ENCODE data around the gene LCN15. TPM values are rescaled to one million over a fixed set of nuclear protein-coding genes. Genes with fewer than 3 reads are reported as not detected.

LCN15 gene
- total and polyA plus RNA-seq, 2 of the 13 experiments (the other 11 are each of a cell fraction or from before 2014, with no cell fraction given): 1.3 to 53.7 TPM

DNA sequence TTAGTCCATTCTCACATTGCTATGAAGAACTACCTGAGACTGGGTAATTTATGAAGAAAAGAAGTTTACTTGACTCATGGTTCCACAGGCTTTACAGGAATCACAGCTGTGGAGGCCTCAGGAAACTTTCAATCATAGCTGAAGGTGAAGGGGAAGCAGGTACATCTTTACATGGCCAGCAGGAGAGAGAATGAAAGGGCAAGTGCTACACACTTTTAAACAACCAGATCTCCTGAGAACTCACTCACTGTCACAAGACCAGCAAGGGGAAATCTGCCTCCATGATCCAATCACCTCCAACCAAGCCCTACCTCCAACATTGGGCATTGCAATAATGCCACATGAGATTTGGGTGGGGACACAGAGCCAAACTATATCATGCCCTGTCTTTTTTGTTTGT is 12.5 kb downstream of the LCN15 start:
- in situ Hi-C loops (cut with HindIII; ENCODE audit: extremely low pct_ligation_motif_present, low pct_unique_long_range_greater_than_20kb) (no loop called here), intact Hi-C loops (cut with micrococcal nuclease; ENCODE audit: unreplicated experiment) (no loop called here)
- Histone ChIP-seq H3K27ac (ENCODE audit: extremely low read length, insufficient read depth, low read length) (no peak overlapping the region), H3K27me3 (ENCODE audit: control insufficient read depth in 1 of 2, insufficient read depth in 2 of 2, low read length in 2 of 2) (peaks cover 14 to 56% of the 10 kb centered on the region in 2 experiments; a peak in 4 of 5 replicates), H3K4me3 (replicated peaks in 1 of 3; ENCODE audit: insufficient read depth in 1 of 3, low read depth in 2 of 3, low read length in 3 of 3) (no peak overlapping the region), H3K9ac (ENCODE audit: insufficient read depth, low read depth, low read length) (no peak overlapping the region), H3K9me3 (ENCODE audit: low read length) (peaks cover 15% of the 10 kb centered on the region), H3K4me1 (ENCODE audit: insufficient read depth, low read length) (peaks cover 12% of the 10 kb centered on the region; the same call in 1 of the 2 replicates), H3K79me2 (ENCODE audit: insufficient read depth, low read length) (no peaks in the 10 kb centered on the region), H4K20me1 (ENCODE audit: insufficient read depth, low read length) (no peaks in the 10 kb centered on the region), H2AFZ (ENCODE audit: low read length) (no peak overlapping the region), H3K36me3 (replicated peaks in 1 of 2; ENCODE audit: control insufficient read depth in 1 of 2, insufficient read depth in 2 of 2, low read length in 2 of 2) (no peaks in the 10 kb centered on the region), H3K4me2 (ENCODE audit: low read depth, low read length) (no peak overlapping the region)
- no TSS peak for BruUV-seq (replicated peaks)
- DNase-seq (ENCODE audit: low spot score) (no peak), FAIRE-seq (no peak), ATAC-seq (no peak)
- no peak for TF ChIP-seq NFYC (CRISPR knock-in tag; IDR thresholded peaks at IDR 0.05)
- TF ChIP-seq SAP130 (CRISPR knock-in tag; IDR thresholded peaks at IDR 0.05; ENCODE audit: low read depth): no peak
- TF ChIP-seq, protein P1, sequence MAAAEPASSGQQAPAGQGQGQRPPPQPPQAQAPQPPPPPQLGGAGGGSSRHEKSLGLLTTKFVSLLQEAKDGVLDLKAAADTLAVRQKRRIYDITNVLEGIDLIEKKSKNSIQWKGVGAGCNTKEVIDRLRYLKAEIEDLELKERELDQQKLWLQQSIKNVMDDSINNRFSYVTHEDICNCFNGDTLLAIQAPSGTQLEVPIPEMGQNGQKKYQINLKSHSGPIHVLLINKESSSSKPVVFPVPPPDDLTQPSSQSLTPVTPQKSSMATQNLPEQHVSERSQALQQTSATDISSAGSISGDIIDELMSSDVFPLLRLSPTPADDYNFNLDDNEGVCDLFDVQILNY (CRISPR knock-in tag; conservative IDR thresholded peaks at IDR 0.05): no peak
- no peak for TF ChIP-seq ZKSCAN1 (IDR thresholded peaks at IDR 0.05; ENCODE audit: low read length)
- no peak for TF ChIP-seq U2AF2 (IDR thresholded peaks at IDR 0.05; ENCODE audit: low read depth, low read length)
- TF ChIP-seq, protein P2, sequence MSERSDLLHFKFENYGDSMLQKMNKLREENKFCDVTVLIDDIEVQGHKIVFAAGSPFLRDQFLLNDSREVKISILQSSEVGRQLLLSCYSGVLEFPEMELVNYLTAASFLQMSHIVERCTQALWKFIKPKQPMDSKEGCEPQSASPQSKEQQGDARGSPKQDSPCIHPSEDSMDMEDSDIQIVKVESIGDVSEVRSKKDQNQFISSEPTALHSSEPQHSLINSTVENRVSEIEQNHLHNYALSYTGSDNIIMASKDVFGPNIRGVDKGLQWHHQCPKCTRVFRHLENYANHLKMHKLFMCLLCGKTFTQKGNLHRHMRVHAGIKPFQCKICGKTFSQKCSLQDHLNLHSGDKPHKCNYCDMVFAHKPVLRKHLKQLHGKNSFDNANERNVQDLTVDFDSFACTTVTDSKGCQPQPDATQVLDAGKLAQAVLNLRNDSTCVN (CRISPR knock-in tag; IDR thresholded peaks at IDR 0.05; ENCODE audit: borderline replicate concordance): no peak
- no peak for TF ChIP-seq CCAR2 (optimal IDR thresholded peaks at IDR 0.05; ENCODE audit: low read depth, low read length)
- TF ChIP-seq, protein P3, sequence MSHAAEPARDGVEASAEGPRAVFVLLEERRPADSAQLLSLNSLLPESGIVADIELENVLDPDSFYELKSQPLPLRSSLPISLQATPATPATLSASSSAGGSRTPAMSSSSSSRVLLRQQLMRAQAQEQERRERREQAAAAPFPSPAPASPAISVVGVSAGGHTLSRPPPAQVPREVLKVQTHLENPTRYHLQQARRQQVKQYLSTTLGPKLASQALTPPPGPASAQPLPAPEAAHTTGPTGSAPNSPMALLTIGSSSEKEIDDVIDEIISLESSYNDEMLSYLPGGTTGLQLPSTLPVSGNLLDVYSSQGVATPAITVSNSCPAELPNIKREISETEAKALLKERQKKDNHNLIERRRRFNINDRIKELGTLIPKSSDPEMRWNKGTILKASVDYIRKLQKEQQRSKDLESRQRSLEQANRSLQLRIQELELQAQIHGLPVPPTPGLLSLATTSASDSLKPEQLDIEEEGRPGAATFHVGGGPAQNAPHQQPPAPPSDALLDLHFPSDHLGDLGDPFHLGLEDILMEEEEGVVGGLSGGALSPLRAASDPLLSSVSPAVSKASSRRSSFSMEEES (CRISPR knock-in tag; IDR thresholded peaks at IDR 0.05): no peak
- CTCF ChIA-PET (ENCODE audit: low intra/inter-chr PET ratio, low total read pairs): no interaction called here
- POLR2A ChIA-PET: no interaction called here
